Hepatocyte (in vitro differentiated cells): ENCODE measurements around the gene CDK2AP2. TPM values are rescaled to one million over a fixed set of nuclear protein-coding genes. Genes with fewer than 3 reads are reported as not detected.

Experiments
- DNase-seq: peaks from one replicate; pipeline ENCODE4 v3.0.0-alpha.2; 2016; ENCODE audit warnings: low spot score
- H2AFZ ChIP-seq: fragments of 200-600 bp; sonication (generic); 2 replicates; pipeline ENCODE4 v1.6.0; 2016; ENCODE audit warnings: antibody characterized with exemption, mild to moderate bottlenecking
- H3K27ac ChIP-seq: fragments of 200-600 bp; sonication (generic); 2 replicates; pipeline ENCODE4 v1.5.1; 2016; ENCODE audit warnings: mild to moderate bottlenecking
- H3K27me3 ChIP-seq: fragments of 200-600 bp; sonication (generic); 2 replicates; pipeline ENCODE4 v1.6.1; 2016
- H3K36me3 ChIP-seq: fragments of 200-600 bp; sonication (generic); replicated peaks from 2 replicates; pipeline ENCODE4 v1.5.1; 2016; ENCODE audit warnings: low read depth; ENCODE audit not compliant: insufficient read depth
- H3K4me1 ChIP-seq: fragments of 200-600 bp; sonication (generic); 2 replicates; pipeline ENCODE4 v1.5.1; 2016; ENCODE audit warnings: mild to moderate bottlenecking, moderate library complexity; ENCODE audit not compliant: insufficient read depth
- H3K4me2 ChIP-seq: fragments of 200-600 bp; sonication (generic); 2 replicates; pipeline ENCODE4 v1.6.0; 2016
- H3K4me3 ChIP-seq: fragments of 200-600 bp; sonication (generic); 2 replicates; pipeline ENCODE4 v1.5.1; 2016; ENCODE audit warnings: mild to moderate bottlenecking
- H3K79me2 ChIP-seq: fragments of 200-600 bp; sonication (generic); 2 replicates; pipeline ENCODE4 v1.6.0; 2017; ENCODE audit warnings: mild to moderate bottlenecking
- H3K9me2 ChIP-seq: fragments of 200-600 bp; sonication (generic); replicated peaks from 2 replicates; pipeline ENCODE4 v1.6.0; 2017; ENCODE audit warnings: mild to moderate bottlenecking; ENCODE audit not compliant: insufficient read depth
- H3K9me3 ChIP-seq: fragments of 200-600 bp; sonication (generic); 2 replicates; pipeline ENCODE4 v1.5.1; 2016; ENCODE audit warnings: low read depth, mild to moderate bottlenecking
- H4K20me1 ChIP-seq: fragments of 200-600 bp; sonication (generic); 2 replicates; pipeline ENCODE4 v1.6.0; 2016; ENCODE audit warnings: mild to moderate bottlenecking; ENCODE audit not compliant: insufficient read depth, poor library complexity, severe bottlenecking
- EZH2 ChIP-seq: fragments of 200-600 bp; sonication (generic); IDR thresholded peaks from 2 replicates; pipeline ENCODE4 v1.6.1; 2016; ENCODE audit warnings: antibody characterized with exemption, mild to moderate bottlenecking, borderline replicate concordance
- EZH2phosphoT487 ChIP-seq: fragments of 200-600 bp; sonication (generic); IDR thresholded peaks from one replicate; pipeline ENCODE4 v1.6.1; 2018; ENCODE audit warnings: antibody characterized with exemption, mild to moderate bottlenecking, low read depth, moderate library complexity; ENCODE audit not compliant: unreplicated experiment, severe bottlenecking
- WGBS: methylation state at CpG from one replicate; pipeline ENCODE4 v1.1.6; 2016; ENCODE audit warnings: low lambda C conversion rate; ENCODE audit errors: missing lambda C conversion rate; 5-methylcytosine and 5-hydroxymethylcytosine counted together
- polyA plus RNA-seq: library from polyadenylated mRNA; unstranded; fragments of >200 nt; fragmentation: Nextera tagmentation; extraction: Ambion mirVana; gene quantifications from 2 replicates; pipeline ENCODE4 v1.2.1, GENCODE V29; 2016
- total RNA-seq: library from RNA; depleted of rRNA; stranded (reverse); fragments of >200 nt; gene quantifications from 2 replicates; pipeline ENCODE4 v1.2.3, GENCODE V29; 2014
- TF ChIP-seq, protein P1 (sequence below): fragments of 200-600 bp; sonication (generic); IDR thresholded peaks from 2 replicates; pipeline ENCODE4 v1.5.1; 2016; ENCODE audit warnings: antibody characterized with exemption, mild to moderate bottlenecking; ENCODE audit not compliant: poor library complexity

CDK2AP2 gene
- total and polyA plus RNA-seq, 2 experiments from 2014 or later, result 47.3 to 177 TPM

GRCh38 chr11:67510023-67510345, 2.0 kb upstream of the CDK2AP2 start:
- H3K9me3 ChIP-seq, result no peaks in the 10 kb centered on the region
- no peaks in the 10 kb centered on the region for H3K27me3 ChIP-seq
- H3K9me2 ChIP-seq, result no peaks in the 10 kb centered on the region
- H3K79me2 ChIP-seq, result peaks cover 11% of the 10 kb centered on the region
- no peak overlapping the region for H3K4me2 ChIP-seq
- H3K4me3 ChIP-seq, result no peak overlapping the region
- peak overlapping the region; percentile 90 for H3K27ac ChIP-seq
- no peaks in the 10 kb centered on the region for H4K20me1 ChIP-seq
- peaks cover 22% of the 10 kb centered on the region for H3K4me1 ChIP-seq
- 80% methylated on average over 3 of the region's 3 CpGs for WGBS
- no peak for DNase-seq
- H3K36me3 ChIP-seq, result no peaks in the 10 kb centered on the region
- no peak overlapping the region for H2AFZ ChIP-seq
- TF ChIP-seq, protein P1, sequence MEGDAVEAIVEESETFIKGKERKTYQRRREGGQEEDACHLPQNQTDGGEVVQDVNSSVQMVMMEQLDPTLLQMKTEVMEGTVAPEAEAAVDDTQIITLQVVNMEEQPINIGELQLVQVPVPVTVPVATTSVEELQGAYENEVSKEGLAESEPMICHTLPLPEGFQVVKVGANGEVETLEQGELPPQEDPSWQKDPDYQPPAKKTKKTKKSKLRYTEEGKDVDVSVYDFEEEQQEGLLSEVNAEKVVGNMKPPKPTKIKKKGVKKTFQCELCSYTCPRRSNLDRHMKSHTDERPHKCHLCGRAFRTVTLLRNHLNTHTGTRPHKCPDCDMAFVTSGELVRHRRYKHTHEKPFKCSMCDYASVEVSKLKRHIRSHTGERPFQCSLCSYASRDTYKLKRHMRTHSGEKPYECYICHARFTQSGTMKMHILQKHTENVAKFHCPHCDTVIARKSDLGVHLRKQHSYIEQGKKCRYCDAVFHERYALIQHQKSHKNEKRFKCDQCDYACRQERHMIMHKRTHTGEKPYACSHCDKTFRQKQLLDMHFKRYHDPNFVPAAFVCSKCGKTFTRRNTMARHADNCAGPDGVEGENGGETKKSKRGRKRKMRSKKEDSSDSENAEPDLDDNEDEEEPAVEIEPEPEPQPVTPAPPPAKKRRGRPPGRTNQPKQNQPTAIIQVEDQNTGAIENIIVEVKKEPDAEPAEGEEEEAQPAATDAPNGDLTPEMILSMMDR, result no peak
- TF ChIP-seq EZH2phosphoT487, result no peak
- TF ChIP-seq EZH2, result no peak

GRCh38 chr11:67508486-67509121, 642 bp upstream of the CDK2AP2 start:
- TF ChIP-seq, protein P1, result no peak
- TF ChIP-seq EZH2phosphoT487 (no peak), EZH2 (no peak)
- H3K4me1 ChIP-seq, result peaks cover 22% of the 10 kb centered on the region
- H2AFZ ChIP-seq, result peak overlapping the region; percentile 87

DNA sequence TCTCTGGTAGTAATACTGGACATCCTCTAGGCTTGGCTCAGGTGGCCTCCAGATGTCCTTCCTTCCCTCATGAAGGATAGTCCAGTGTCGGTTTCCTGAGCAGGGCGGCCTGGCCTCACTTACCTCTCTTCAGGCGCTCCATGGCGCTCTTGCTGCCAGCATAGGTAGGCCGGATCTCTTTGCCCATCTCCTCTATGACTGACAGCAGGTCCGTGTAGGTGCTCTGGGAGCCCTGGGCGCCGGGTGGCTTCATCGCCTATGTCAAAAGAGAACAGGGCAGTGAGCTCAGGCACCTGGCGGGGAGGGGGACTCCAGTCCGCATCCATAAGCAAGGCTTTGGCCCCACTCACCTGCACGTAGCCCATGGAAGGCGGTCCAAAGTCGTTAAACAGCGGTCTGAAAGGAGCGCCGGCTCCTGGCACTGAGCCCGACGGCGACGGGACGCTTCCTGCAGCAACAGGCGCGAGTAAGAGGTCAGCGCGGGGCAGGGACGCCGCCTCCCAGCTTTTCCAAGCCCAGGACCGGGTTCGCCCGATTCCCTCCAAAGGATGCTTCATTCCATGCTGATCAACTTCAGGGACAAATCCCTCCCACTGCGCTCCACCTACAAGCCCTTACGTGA, 609 bp downstream of the CDK2AP2 start:
- Histone ChIP-seq H3K79me2 (peaks cover 22% of the 10 kb centered on the region), H3K27me3 (no peaks in the 10 kb centered on the region), H3K4me3 (peak overlapping the region; percentile 30), H4K20me1 (peaks cover 9% of the 10 kb centered on the region), H2AFZ (peak overlapping the region; percentile 20), H3K4me2 (peak overlapping the region; percentile 97), H3K36me3 (no peaks in the 10 kb centered on the region), H3K4me1 (peaks cover 22% of the 10 kb centered on the region), H3K27ac (peak overlapping the region; percentile 98), H3K9me2 (no peaks in the 10 kb centered on the region), H3K9me3 (no peaks in the 10 kb centered on the region)
- no peak for TF ChIP-seq EZH2phosphoT487
- TF ChIP-seq EZH2, result no peak
- TF ChIP-seq, protein P1, result no peak
- DNase-seq, result peak; percentile 81
- WGBS, result 28% methylated on average over 32 of the region's 33 CpGs

More at GRCh38 chr11:67508486-67509121, 642 bp upstream of the CDK2AP2 start:
- Histone ChIP-seq H3K9me2 (no peaks in the 10 kb centered on the region), H4K20me1 (peaks cover 4% of the 10 kb centered on the region), H3K9me3 (no peaks in the 10 kb centered on the region), H3K79me2 (peaks cover 15% of the 10 kb centered on the region), H3K36me3 (no peaks in the 10 kb centered on the region), H3K4me2 (peak overlapping the region; percentile 93), H3K4me3 (peak overlapping the region; percentile 34), H3K27me3 (no peaks in the 10 kb centered on the region), H3K27ac (peak overlapping the region; percentile 95)
- 2% methylated on average over 55 of the region's 57 CpGs for WGBS
- DNase-seq, result peak; percentile 99
